Naive thymus-derived CD8-positive, alpha-beta T cell (primary cell): ENCODE data around the gene WDR88. TPM values are rescaled to one million over a fixed set of nuclear protein-coding genes. Genes with fewer than 3 reads are reported as not detected.
A peak's percentile ranks its signal among the peaks of the same experiment; 100 is the strongest.

Source experiments
- ATAC-seq, 2 donors: fragments of 150-1000 bp; cut with Tn5 transposase in 1 of 2; sonication (Bioruptor Pico), chemical (Tn5 transposase) in 1 of 2; 1 replicate in 1 of 2; 2 replicates in 1 of 2; pipeline ENCODE4 v1.10.0; 2021; ENCODE audit warnings: mild to moderate bottlenecking in 2 of 2, moderate library complexity in 2 of 2
- POLR2A ChIA-PET: fragments of 350-600 bp; sonication (Branson Sonifier 250); formaldehyde crosslinking; loops from one replicate; lab custom pipeline; 2021; ENCODE audit warnings: antibody characterized with exemption; lab: Charles Lee
- DNase-seq, 10 donors: peaks; one replicate each; pipeline versions ENCODE4 v3.0.0 to v3.0.0-alpha.2; 2020 to 2022
- H3K27ac Mint-ChIP-seq, 10 donors: one replicate each; pipeline ENCODE4 v1.8.0; 2020 to 2022; ENCODE audit warnings: mild to moderate bottlenecking in 10 of 10, mixed read lengths in 10 of 10, moderate library complexity in 4 of 10, inconsistent platforms in 1 of 10
- H3K27me3 Mint-ChIP-seq, 5 donors: one replicate each; pipeline ENCODE4 v1.8.0; 2021 to 2022; ENCODE audit warnings: mixed read lengths in 5 of 5
- H3K36me3 Mint-ChIP-seq, 3 donors: one replicate each; pipeline ENCODE4 v1.8.0; 2020 to 2022; ENCODE audit warnings: mixed read lengths in 3 of 3, mild to moderate bottlenecking in 2 of 3, inconsistent platforms in 1 of 3
- H3K4me1 Mint-ChIP-seq, 4 donors: one replicate each; pipeline ENCODE4 v1.8.0; 2021 to 2022; ENCODE audit warnings: mixed read lengths in 4 of 4
- H3K4me3 Mint-ChIP-seq, 10 donors: one replicate each; pipeline ENCODE4 v1.8.0; 2020 to 2022; ENCODE audit warnings: mild to moderate bottlenecking in 10 of 10, mixed read lengths in 10 of 10, moderate library complexity in 6 of 10, inconsistent platforms in 1 of 10
- H3K9me3 Mint-ChIP-seq, 9 donors: one replicate each; pipeline ENCODE4 v1.8.0; 2020 to 2022; ENCODE audit warnings: mixed read lengths in 9 of 9, mild to moderate bottlenecking in 3 of 9, inconsistent platforms in 1 of 9, moderate library complexity in 1 of 9
- polyA plus RNA-seq, 3 donors: library from polyadenylated mRNA; unstranded; fragments of 300-500 nt; fragmentation: Illumina TruSeq; gene quantifications; one replicate each; pipeline ENCODE4 v1.2.3, GENCODE V29; 2021
- total RNA-seq, 8 experiments: library from RNA in 2 of 8; stranded (reverse) in 2 of 8; gene quantifications; one replicate each; pipeline ENCODE4 v1.2.3 and lab custom pipeline; 2021 to 2026

WDR88 gene
- total RNA-seq: under 1 TPM in 1 of 2 experiments, not detected in 1; 0.60 TPM
- polyA plus RNA-seq: under 1 TPM; 0.10 to 0.27 (median 0.12) TPM
- 0 to 0.21 (median 0.03) reads per million in 6 experiments for total RNA-seq (lab: John Stamatoyannopoulos, UW)

- Mint-ChIP-seq H3K4me3 (no peak within 1 kb of the TSS), H3K27ac (peak within 1 kb of the TSS in 5 of 10 donors; percentile 48 to 78 (median 61))
- POLR2A ChIA-PET: no interaction called here
These were observed at the start of gene WDR88 for GRCh38 chr19:33132021-33132420. WDR88 (plus strand) TSS chr19:33132114; CDS start chr19:33132170, 56 bp downstream.

GRCh38 chr19:33085570-33086128, 46.3 kb upstream of the WDR88 start:
- H3K27me3 Mint-ChIP-seq: no peaks in the 10 kb centered on the region
- ATAC-seq: no peak
- DNase-seq: no peak
- H3K4me3 Mint-ChIP-seq: no peak overlapping the region
- H3K27ac Mint-ChIP-seq: no peak overlapping the region
- H3K9me3 Mint-ChIP-seq: no peaks in the 10 kb centered on the region
- peaks cover 6 to 27% (median 16%) of the 10 kb centered on the region in 3 donors for H3K36me3 Mint-ChIP-seq
- H3K4me1 Mint-ChIP-seq: peaks cover 17 to 37% (median 23%) of the 10 kb centered on the region in 4 donors
- POLR2A ChIA-PET: no interaction called here

More at GRCh38 chr19:33132021-33132420, at the start of gene WDR88:
- DNase-seq (no peak), ATAC-seq (no peak)
- H3K36me3 Mint-ChIP-seq: peaks cover 0 to 36% (median 15%) of the 10 kb centered on the region in 3 donors
- peaks cover 0 to 7% (median 4%) of the 10 kb centered on the region in 4 donors for H3K4me1 Mint-ChIP-seq
- H3K27me3 Mint-ChIP-seq: no peaks in the 10 kb centered on the region
- H3K9me3 Mint-ChIP-seq: no peaks in the 10 kb centered on the region

GRCh38 chr19:33086955-33087354, 45.0 kb upstream of the WDR88 start:
- Mint-ChIP-seq H3K4me3 (no peak overlapping the region), H3K9me3 (no peaks in the 10 kb centered on the region), H3K36me3 (peaks cover 6 to 39% (median 18%) of the 10 kb centered on the region in 3 donors), H3K27ac (no peak overlapping the region), H3K27me3 (no peaks in the 10 kb centered on the region), H3K4me1 (peaks cover 4 to 24% (median 11%) of the 10 kb centered on the region in 4 donors)
- ATAC-seq (no peak), DNase-seq (no peak)
- POLR2A ChIA-PET: no interaction called here

GRCh38 chr19:33089010-33089409, 42.9 kb upstream of the WDR88 start:
- POLR2A ChIA-PET: no interaction called here
- Mint-ChIP-seq H3K4me3 (no peak overlapping the region), H3K27me3 (no peaks in the 10 kb centered on the region), H3K27ac (no peak overlapping the region), H3K36me3 (peaks cover 6 to 57% (median 20%) of the 10 kb centered on the region in 3 donors), H3K9me3 (no peaks in the 10 kb centered on the region), H3K4me1 (peaks cover 0 to 14% (median 6%) of the 10 kb centered on the region in 4 donors)
- DNase-seq: no peak
- ATAC-seq: no peak

- Mint-ChIP-seq H3K36me3 (peaks cover 6 to 69% (median 27%) of the 10 kb centered on the region in 3 donors), H3K4me1 (peaks cover 0 to 9% (median 4%) of the 10 kb centered on the region in 4 donors), H3K27ac (no peak overlapping the region), H3K4me3 (no peak overlapping the region), H3K9me3 (no peaks in the 10 kb centered on the region), H3K27me3 (no peaks in the 10 kb centered on the region)
- DNase-seq (no peak), ATAC-seq (no peak)
- POLR2A ChIA-PET: interaction anchor here (0.5 kb wide), 1 partner anchor 65 kb away, joined by 3 read pairs; no protein-coding TSS in a partner anchor
These were observed 41.7 kb upstream of the WDR88 start for GRCh38 chr19:33090179-33090578.

GRCh38 chr19:33093420-33094210, 38.3 kb upstream of the WDR88 start:
- peaks cover 0 to 11% (median 2%) of the 10 kb centered on the region in 4 donors for H3K4me1 Mint-ChIP-seq
- ATAC-seq (no peak), DNase-seq (no peak)
- H3K4me3 Mint-ChIP-seq: no peak overlapping the region
- no peaks in the 10 kb centered on the region for H3K9me3 Mint-ChIP-seq
- peaks cover 10 to 96% (median 40%) of the 10 kb centered on the region in 3 donors for H3K36me3 Mint-ChIP-seq
- POLR2A ChIA-PET: no interaction called here
- peak overlapping the region in 2 of 10 donors; percentile 1 to 35 for H3K27ac Mint-ChIP-seq
- no peaks in the 10 kb centered on the region for H3K27me3 Mint-ChIP-seq

- no peak for ATAC-seq
- POLR2A ChIA-PET: no interaction called here
- Mint-ChIP-seq H3K4me1 (peaks cover 0 to 8% (median 0%) of the 10 kb centered on the region in 4 donors), H3K27me3 (no peaks in the 10 kb centered on the region), H3K36me3 (peaks cover 4 to 92% (median 31%) of the 10 kb centered on the region in 3 donors), H3K4me3 (no peak overlapping the region), H3K9me3 (no peaks in the 10 kb centered on the region), H3K27ac (no peak overlapping the region)
- no peak for DNase-seq
These were observed 37.4 kb upstream of the WDR88 start for GRCh38 chr19:33094436-33095067.

- no peaks in the 10 kb centered on the region for H3K27me3 Mint-ChIP-seq
- peaks cover 0 to 6% (median 0%) of the 10 kb centered on the region in 4 donors for H3K4me1 Mint-ChIP-seq
- POLR2A ChIA-PET: interaction anchor here (0.5 kb wide), 1 partner anchor 526 kb away, joined by 4 read pairs; no protein-coding TSS in a partner anchor
- ATAC-seq (no peak), DNase-seq (no peak)
- H3K4me3 Mint-ChIP-seq: no peak overlapping the region
- no peaks in the 10 kb centered on the region for H3K9me3 Mint-ChIP-seq
- peaks cover 4 to 93% (median 23%) of the 10 kb centered on the region in 3 donors for H3K36me3 Mint-ChIP-seq
- H3K27ac Mint-ChIP-seq: no peak overlapping the region
These were observed 35.9 kb upstream of the WDR88 start for GRCh38 chr19:33096005-33096404.

- H3K27ac Mint-ChIP-seq: no peak overlapping the region
- POLR2A ChIA-PET: no interaction called here
- no peaks in the 10 kb centered on the region for H3K27me3 Mint-ChIP-seq
- ATAC-seq (no peak), DNase-seq (no peak)
- H3K36me3 Mint-ChIP-seq: peaks cover 4 to 95% (median 28%) of the 10 kb centered on the region in 3 donors
- H3K4me1 Mint-ChIP-seq: peaks cover 0 to 8% (median 0%) of the 10 kb centered on the region in 4 donors
- H3K9me3 Mint-ChIP-seq: no peaks in the 10 kb centered on the region
- no peak overlapping the region for H3K4me3 Mint-ChIP-seq
These were observed 33.8 kb upstream of the WDR88 start for GRCh38 chr19:33098055-33098534.

- POLR2A ChIA-PET: no interaction called here
- Mint-ChIP-seq H3K4me1 (peaks cover 0 to 8% (median 0%) of the 10 kb centered on the region in 4 donors), H3K36me3 (peaks cover 2 to 85% (median 14%) of the 10 kb centered on the region in 3 donors), H3K9me3 (no peaks in the 10 kb centered on the region), H3K27me3 (no peaks in the 10 kb centered on the region), H3K27ac (peak overlapping the region in 2 of 10 donors; percentile 55 to 78), H3K4me3 (no peak overlapping the region)
- DNase-seq (no peak), ATAC-seq (no peak)
These were observed 30.8 kb upstream of the WDR88 start for GRCh38 chr19:33100894-33101644.

- DNase-seq (no peak), ATAC-seq (no peak)
- Mint-ChIP-seq H3K9me3 (no peaks in the 10 kb centered on the region), H3K4me3 (no peak overlapping the region), H3K4me1 (peaks cover 0 to 4% (median 0%) of the 10 kb centered on the region in 4 donors), H3K36me3 (peaks cover 0 to 81% (median 9%) of the 10 kb centered on the region in 3 donors), H3K27me3 (no peaks in the 10 kb centered on the region), H3K27ac (peak overlapping the region in 1 of 10 donors; percentile 60)
- POLR2A ChIA-PET: no interaction called here
These were observed 29.0 kb upstream of the WDR88 start for GRCh38 chr19:33102893-33103292.

- POLR2A ChIA-PET: no interaction called here
- peak overlapping the region in 2 of 10 donors; percentile 17 to 66 for H3K27ac Mint-ChIP-seq
- H3K9me3 Mint-ChIP-seq: no peaks in the 10 kb centered on the region
- ATAC-seq (no peak), DNase-seq (no peak)
- no peak overlapping the region for H3K4me3 Mint-ChIP-seq
- H3K36me3 Mint-ChIP-seq: peaks cover 0 to 79% (median 22%) of the 10 kb centered on the region in 3 donors
- no peaks in the 10 kb centered on the region for H3K4me1 Mint-ChIP-seq
- no peaks in the 10 kb centered on the region for H3K27me3 Mint-ChIP-seq
These were observed 23.8 kb upstream of the WDR88 start for GRCh38 chr19:33108161-33108560.
